Calu3 (cell line): ENCODE data around the gene SNX30. TPM values are rescaled to one million over a fixed set of nuclear protein-coding genes. Genes with fewer than 3 reads are reported as not detected.

Experiments
- BruUV-seq: library from RNA; stranded (reverse); fragments of 400-500 nt; replicated peaks from 2 replicates; lab custom pipeline; 2021; lab: Mats Ljungman, UMichigan
- CTCF ChIA-PET: fragments of 300-600 bp; sonication (Branson Sonifier 250); formaldehyde crosslinking; loops from one replicate; lab custom pipeline; 2022; ENCODE audit warnings: antibody characterized with exemption; lab: Charles Lee
- DNase-seq: peaks from one replicate; pipeline ENCODE4 v3.0.0; 2022
- H3K27ac Mint-ChIP-seq: one replicate; pipeline ENCODE4 v1.8.0; 2022; ENCODE audit warnings: mixed read lengths; ENCODE audit not compliant: unreplicated experiment
- H3K27me3 Mint-ChIP-seq: one replicate; pipeline ENCODE4 v1.8.0; 2022; ENCODE audit warnings: mixed read lengths; ENCODE audit not compliant: unreplicated experiment
- H3K36me3 Mint-ChIP-seq: one replicate; pipeline ENCODE4 v1.8.0; 2022; ENCODE audit warnings: mild to moderate bottlenecking, moderate library complexity, mixed read lengths; ENCODE audit not compliant: insufficient read depth, unreplicated experiment
- H3K4me1 Mint-ChIP-seq: one replicate; pipeline ENCODE4 v1.8.0; 2022; ENCODE audit warnings: mild to moderate bottlenecking, low read depth, mixed read lengths; ENCODE audit not compliant: unreplicated experiment
- H3K4me3 Mint-ChIP-seq: one replicate; pipeline ENCODE4 v1.8.0; 2022; ENCODE audit warnings: mild to moderate bottlenecking, low read depth, moderate library complexity, mixed read lengths; ENCODE audit not compliant: unreplicated experiment
- H3K9me3 Mint-ChIP-seq: one replicate; pipeline ENCODE4 v1.8.0; 2022; ENCODE audit warnings: low read depth, mixed read lengths; ENCODE audit not compliant: unreplicated experiment
- CTCF ChIP-seq: fragments of 200-600 bp; IDR thresholded peaks from one replicate; pipeline ENCODE4 v1.8.0; 2022; ENCODE audit warnings: antibody characterized with exemption; ENCODE audit not compliant: unreplicated experiment
- intact Hi-C: fragments of 100-400 bp; cut with micrococcal nuclease; formaldehyde crosslinking; loops from one replicate; pipeline ENCODE4 v1.10.0; 2022; ENCODE audit not compliant: unreplicated experiment
- total RNA-seq: library from RNA; stranded (reverse); gene quantifications from 2 replicates; pipeline ENCODE4 v1.2.3, GENCODE V29; 2022

Gene SNX30
- total RNA-seq, 1 experiment from 2014 or later = 8.7 TPM

GRCh38 chr9:112712678-112713077, 37.9 kb upstream of the SNX30 start:
- Mint-ChIP-seq H3K9me3 (no peaks in the 10 kb centered on the region), H3K36me3 (peaks cover 12% of the 10 kb centered on the region), H3K4me1 (no peaks in the 10 kb centered on the region), H3K4me3 (no peak overlapping the region), H3K27ac (no peak overlapping the region), H3K27me3 (no peaks in the 10 kb centered on the region)
- DNase-seq = no peak
- BruUV-seq = no TSS peak
- TF ChIP-seq CTCF = no peak
- intact Hi-C loops = loop anchor here (5.0 kb wide), 1 partner anchor 270 kb away; no protein-coding TSS in a partner anchor
- CTCF ChIA-PET = no interaction called here

GRCh38 chr9:112717661-112718331, 32.8 kb upstream of the SNX30 start, which contains the start of gene INIP:
INIP (minus strand) TSS chr9:112718117; CDS start chr9:112716485, 1,632 bp downstream.
- Mint-ChIP-seq H3K4me1 (no peaks in the 10 kb centered on the region), H3K27ac (peak within 1 kb of the TSS; percentile 94), H3K4me3 (peak within 1 kb of the TSS; percentile 90), H3K36me3 (peaks cover 21% of the 10 kb centered on the region), H3K9me3 (no peaks in the 10 kb centered on the region), H3K27me3 (no peaks in the 10 kb centered on the region)
- CTCF ChIA-PET = interaction anchor here (0.6 to 1.7 kb wide), 10 partner anchors 27 to 1882 kb away, joined by 3 to 9 read pairs (median 6); partner anchors contain the start of gene HSDL2
- intact Hi-C loops = loop anchor here (5.0 kb wide), 3 partner anchors 35 to 185 kb away; partner anchors contain the start of gene SNX30
- no peak for TF ChIP-seq CTCF
- DNase-seq = peak; percentile 94
- TSS peak; percentile 80 for BruUV-seq

GRCh38 chr9:112719241-112719691, 31.3 kb upstream of the SNX30 start:
- no peaks in the 10 kb centered on the region for H3K9me3 Mint-ChIP-seq
- no peak overlapping the region for H3K27ac Mint-ChIP-seq
- DNase-seq = no peak
- no peak overlapping the region for H3K4me3 Mint-ChIP-seq
- BruUV-seq = no TSS peak
- H3K4me1 Mint-ChIP-seq = no peaks in the 10 kb centered on the region
- H3K36me3 Mint-ChIP-seq = peaks cover 21% of the 10 kb centered on the region
- CTCF ChIA-PET = no interaction called here
- intact Hi-C loops = loop anchor here (5.0 kb wide), 3 partner anchors 33 to 183 kb away; partner anchors contain the start of gene SNX30
- no peak for TF ChIP-seq CTCF
- H3K27me3 Mint-ChIP-seq = no peaks in the 10 kb centered on the region

GRCh38 chr9:112719696-112720095, 30.9 kb upstream of the SNX30 start:
- no peak for TF ChIP-seq CTCF
- H3K36me3 Mint-ChIP-seq = peaks cover 21% of the 10 kb centered on the region
- CTCF ChIA-PET = no interaction called here
- H3K27me3 Mint-ChIP-seq = no peaks in the 10 kb centered on the region
- no peaks in the 10 kb centered on the region for H3K4me1 Mint-ChIP-seq
- H3K4me3 Mint-ChIP-seq = no peak overlapping the region
- H3K9me3 Mint-ChIP-seq = no peaks in the 10 kb centered on the region
- no TSS peak for BruUV-seq
- no peak for DNase-seq
- H3K27ac Mint-ChIP-seq = no peak overlapping the region
- intact Hi-C loops = loop anchor here (5.0 kb wide), 3 partner anchors 33 to 183 kb away; partner anchors contain the start of gene SNX30
